HG03457 (cell line): ENCODE measurements around the gene HIVEP3.

Experiments used
- ATAC-seq: cut with Tn5 transposase; IDR thresholded peaks from one replicate; pipeline ENCODE4 v1.9.1; 2021; ENCODE audit warnings: moderate number of reproducible peaks; ENCODE audit not compliant: unreplicated experiment

The HIVEP3 gene

GRCh38 chr1:41599912-41600311 lies 318.8 kb downstream of the HIVEP3 start:
- no peak for ATAC-seq

GRCh38 chr1:41598325-41598724 lies 320.4 kb downstream of the HIVEP3 start:
- no peak for ATAC-seq

GRCh38 chr1:41592451-41593125 lies 326.1 kb downstream of the HIVEP3 start:
- ATAC-seq, result no peak

- no peak for ATAC-seq
Observed at GRCh38 chr1:41591891-41592290, 326.8 kb downstream of the HIVEP3 start.

- no peak for ATAC-seq
Observed at GRCh38 chr1:41590331-41590730, 328.4 kb downstream of the HIVEP3 start.

- no peak for ATAC-seq
Observed at GRCh38 chr1:41589395-41589794, 329.3 kb downstream of the HIVEP3 start.

GRCh38 chr1:41588334-41588875 lies 330.3 kb downstream of the HIVEP3 start:
- no peak for ATAC-seq

- no peak for ATAC-seq
Observed at GRCh38 chr1:41587791-41588190, 330.9 kb downstream of the HIVEP3 start.

GRCh38 chr1:41586230-41586629 lies 332.5 kb downstream of the HIVEP3 start:
- no peak for ATAC-seq

GRCh38 chr1:41583658-41584547 lies 334.8 kb downstream of the HIVEP3 start:
- ATAC-seq, result no peak

GRCh38 chr1:41582851-41583657 lies 335.7 kb downstream of the HIVEP3 start:
- ATAC-seq, result no peak

- ATAC-seq, result no peak
Observed at GRCh38 chr1:41582351-41582750, 336.4 kb downstream of the HIVEP3 start.

GRCh38 chr1:41582004-41582325 lies 336.8 kb downstream of the HIVEP3 start:
- ATAC-seq, result no peak

GRCh38 chr1:41581216-41582003 lies 337.3 kb downstream of the HIVEP3 start:
- no peak for ATAC-seq

- ATAC-seq, result no peak
Observed at GRCh38 chr1:41580520-41581172, 338.1 kb downstream of the HIVEP3 start.

GRCh38 chr1:41580021-41580420 lies 338.7 kb downstream of the HIVEP3 start:
- no peak for ATAC-seq

GRCh38 chr1:41578712-41579335 lies 339.9 kb downstream of the HIVEP3 start:
- no peak for ATAC-seq

GRCh38 chr1:41576620-41577019 lies 342.1 kb downstream of the HIVEP3 start:
- no peak for ATAC-seq

GRCh38 chr1:41576206-41576605 lies 342.5 kb downstream of the HIVEP3 start:
- no peak for ATAC-seq

- ATAC-seq, result no peak
Observed at GRCh38 chr1:41574842-41575241, 343.9 kb downstream of the HIVEP3 start.
